Hepatocyte (in vitro differentiated cells): ENCODE results near the gene AKAP13.

Experiments
- EZH2 ChIP-seq: fragments of 200-600 bp; sonication (generic); IDR thresholded peaks from 2 replicates; pipeline ENCODE4 v1.6.1; 2016; ENCODE audit warnings: antibody characterized with exemption, mild to moderate bottlenecking, borderline replicate concordance
- EZH2phosphoT487 ChIP-seq: fragments of 200-600 bp; sonication (generic); IDR thresholded peaks from one replicate; pipeline ENCODE4 v1.6.1; 2018; ENCODE audit warnings: antibody characterized with exemption, mild to moderate bottlenecking, low read depth, moderate library complexity; ENCODE audit not compliant: unreplicated experiment, severe bottlenecking
- TF ChIP-seq, protein P1 (sequence below): fragments of 200-600 bp; sonication (generic); IDR thresholded peaks from 2 replicates; pipeline ENCODE4 v1.5.1; 2016; ENCODE audit warnings: antibody characterized with exemption, mild to moderate bottlenecking; ENCODE audit not compliant: poor library complexity

DNA sequence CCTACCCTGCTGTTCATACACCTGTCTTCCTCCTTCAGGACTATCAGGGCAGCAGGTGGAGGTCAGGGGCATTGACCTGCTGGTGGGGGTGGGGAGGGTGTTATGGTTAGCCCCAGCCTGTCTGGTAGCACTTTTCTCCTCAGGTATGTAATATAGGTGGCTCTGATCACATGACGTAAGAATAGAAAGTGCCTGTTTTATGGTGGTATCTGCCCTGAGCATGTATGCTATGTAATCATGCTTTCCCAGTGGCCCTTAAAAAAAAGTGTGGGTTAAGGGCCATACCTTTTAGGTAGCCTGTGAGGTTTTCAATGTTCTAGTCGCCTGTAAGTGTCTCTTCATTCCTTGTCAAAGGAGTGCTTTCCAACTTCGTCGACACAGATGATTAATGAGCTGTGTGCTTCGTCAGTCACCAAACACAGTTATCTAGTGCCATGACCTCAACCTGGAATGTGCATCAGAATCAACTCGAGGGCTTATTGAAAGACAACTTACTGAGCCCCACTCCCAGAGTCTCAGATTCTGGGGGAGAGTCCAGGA, 328.1 kb downstream of the AKAP13 start:
- TF ChIP-seq, protein P1, sequence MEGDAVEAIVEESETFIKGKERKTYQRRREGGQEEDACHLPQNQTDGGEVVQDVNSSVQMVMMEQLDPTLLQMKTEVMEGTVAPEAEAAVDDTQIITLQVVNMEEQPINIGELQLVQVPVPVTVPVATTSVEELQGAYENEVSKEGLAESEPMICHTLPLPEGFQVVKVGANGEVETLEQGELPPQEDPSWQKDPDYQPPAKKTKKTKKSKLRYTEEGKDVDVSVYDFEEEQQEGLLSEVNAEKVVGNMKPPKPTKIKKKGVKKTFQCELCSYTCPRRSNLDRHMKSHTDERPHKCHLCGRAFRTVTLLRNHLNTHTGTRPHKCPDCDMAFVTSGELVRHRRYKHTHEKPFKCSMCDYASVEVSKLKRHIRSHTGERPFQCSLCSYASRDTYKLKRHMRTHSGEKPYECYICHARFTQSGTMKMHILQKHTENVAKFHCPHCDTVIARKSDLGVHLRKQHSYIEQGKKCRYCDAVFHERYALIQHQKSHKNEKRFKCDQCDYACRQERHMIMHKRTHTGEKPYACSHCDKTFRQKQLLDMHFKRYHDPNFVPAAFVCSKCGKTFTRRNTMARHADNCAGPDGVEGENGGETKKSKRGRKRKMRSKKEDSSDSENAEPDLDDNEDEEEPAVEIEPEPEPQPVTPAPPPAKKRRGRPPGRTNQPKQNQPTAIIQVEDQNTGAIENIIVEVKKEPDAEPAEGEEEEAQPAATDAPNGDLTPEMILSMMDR: no peak
- TF ChIP-seq EZH2phosphoT487 (no peak), EZH2 (no peak)
